Stimulated activated CD8-positive, alpha-beta memory T cell treated with anti-CD3 and anti-CD28 coated beads, Interleukin-12 subunit alpha, Interleukin-12 subunit beta, amount 100 ng/mL, for 1 hour (primary cell): ENCODE data around the gene RELB.
"Not testable (repeated sequence)": the region's sequence is repeated elsewhere in the genome, so short reads cannot be mapped to it uniquely, and the experiment has no call there.

Source experiments
- DNase-seq: peaks from one replicate; pipeline ENCODE4 v3.0.0-alpha.2; 2020; ENCODE audit warnings: low read depth

RELB gene

GRCh38 chr19:45001087-45001739 is at the start of gene RELB:
TSS of gene RELB (plus strand) at chr19:45001464. CDS start at chr19:45001580, 116 bp downstream.
- peak; percentile 92 for DNase-seq

- no peak for DNase-seq
Measured at GRCh38 chr19:44954278-44954648, 47.0 kb upstream of the RELB start.

- peak; percentile 94 for DNase-seq
Measured at GRCh38 chr19:44954649-44955504, 46.4 kb upstream of the RELB start, which contains the start of gene CLPTM1. TSS of gene CLPTM1 (plus strand) at chr19:44955380. CDS start at chr19:44955396, 16 bp downstream.

- DNase-seq = no peak
Measured at GRCh38 chr19:44955505-44956439, 45.5 kb upstream of the RELB start.

- DNase-seq = no peak
Measured at GRCh38 chr19:44957526-44957925, 43.7 kb upstream of the RELB start.

- DNase-seq = no peak
Measured at GRCh38 chr19:44958090-44958489, 43.2 kb upstream of the RELB start.

GRCh38 chr19:44959691-44960090 is 41.6 kb upstream of the RELB start:
- DNase-seq = no peak

GRCh38 chr19:44960906-44961728 is 40.1 kb upstream of the RELB start:
- DNase-seq = no peak

GRCh38 chr19:44961821-44962220 is 39.4 kb upstream of the RELB start:
- no peak for DNase-seq

- DNase-seq = no peak
Measured at GRCh38 chr19:44968118-44968517, 33.1 kb upstream of the RELB start.

- DNase-seq = no peak
Measured at GRCh38 chr19:44968670-44969069, 32.6 kb upstream of the RELB start.

- DNase-seq = no peak
Measured at GRCh38 chr19:44969437-44969836, 31.8 kb upstream of the RELB start.

GRCh38 chr19:44971451-44971850 is 29.8 kb upstream of the RELB start:
- DNase-seq = not testable (repeated sequence)

GRCh38 chr19:44972802-44973201 is 28.5 kb upstream of the RELB start:
- DNase-seq = no peak

GRCh38 chr19:44973982-44974735 is 27.1 kb upstream of the RELB start:
- DNase-seq = no peak

GRCh38 chr19:44974857-44975256 is 26.4 kb upstream of the RELB start:
- no peak for DNase-seq

GRCh38 chr19:44975444-44975843 is 25.8 kb upstream of the RELB start:
- DNase-seq = no peak

GRCh38 chr19:44984005-44984404 is 17.3 kb upstream of the RELB start:
- no peak for DNase-seq

GRCh38 chr19:44985445-44985844 is 15.8 kb upstream of the RELB start:
- no peak for DNase-seq

GRCh38 chr19:44986389-44986788 is 14.9 kb upstream of the RELB start:
- DNase-seq = no peak
